Stimulated activated effector memory CD8-positive, alpha-beta T cell treated with anti-CD3 and anti-CD28 coated beads, Interleukin-12 subunit alpha, Interleukin-12 subunit beta, amount 100 ng/mL, for 72 hours (primary cell): Measurements from ENCODE around the gene TMEM220.
"Not testable (repeated sequence)": the region's sequence is repeated elsewhere in the genome, so short reads cannot be mapped to it uniquely, and the experiment has no call there.

Experiments
- ATAC-seq: fragments of 150-1000 bp; cut with Tn5 transposase; 2 replicates; pipeline ENCODE4 v1.10.0; 2021
- DNase-seq, 2 donors: peaks; one replicate each; pipeline ENCODE4 v3.0.0; 2021 to 2022; ENCODE audit warnings: low spot score in 2 of 2
- H3K27ac Mint-ChIP-seq: one replicate; pipeline ENCODE4 v1.8.0; 2022; ENCODE audit warnings: mild to moderate bottlenecking, mixed read lengths
- H3K36me3 Mint-ChIP-seq: one replicate; pipeline ENCODE4 v1.8.0; 2022; ENCODE audit warnings: mild to moderate bottlenecking, mixed read lengths
- H3K4me1 Mint-ChIP-seq: one replicate; pipeline ENCODE4 v1.8.0; 2022; ENCODE audit warnings: mixed read lengths
- H3K4me3 Mint-ChIP-seq: one replicate; pipeline ENCODE4 v1.8.0; 2022; ENCODE audit warnings: mild to moderate bottlenecking, mixed read lengths
- H3K9me3 Mint-ChIP-seq: one replicate; pipeline ENCODE4 v1.8.0; 2022; ENCODE audit warnings: mixed read lengths

TMEM220 gene

GRCh38 chr17:10724546-10725195, 5.2 kb downstream of the TMEM220 start:
- peaks cover 10% of the 10 kb centered on the region for H3K4me1 Mint-ChIP-seq
- H3K4me3 Mint-ChIP-seq = no peak overlapping the region
- no peaks in the 10 kb centered on the region for H3K9me3 Mint-ChIP-seq
- no peaks in the 10 kb centered on the region for H3K36me3 Mint-ChIP-seq
- DNase-seq (no peak), ATAC-seq (no peak)
- H3K27ac Mint-ChIP-seq = no peak overlapping the region

- no peak for DNase-seq
- Mint-ChIP-seq H3K4me3 (no peak overlapping the region), H3K4me1 (no peaks in the 10 kb centered on the region), H3K9me3 (no peaks in the 10 kb centered on the region), H3K36me3 (no peaks in the 10 kb centered on the region), H3K27ac (no peak overlapping the region)
- ATAC-seq = no peak
These were observed 11.3 kb downstream of the TMEM220 start for GRCh38 chr17:10718547-10718946.

GRCh38 chr17:10716218-10716617, 13.6 kb downstream of the TMEM220 start:
- no peaks in the 10 kb centered on the region for H3K4me1 Mint-ChIP-seq
- H3K9me3 Mint-ChIP-seq = no peaks in the 10 kb centered on the region
- DNase-seq (no peak), ATAC-seq (no peak)
- no peak overlapping the region for H3K4me3 Mint-ChIP-seq
- peaks cover 16% of the 10 kb centered on the region for H3K36me3 Mint-ChIP-seq
- H3K27ac Mint-ChIP-seq = no peak overlapping the region

DNA sequence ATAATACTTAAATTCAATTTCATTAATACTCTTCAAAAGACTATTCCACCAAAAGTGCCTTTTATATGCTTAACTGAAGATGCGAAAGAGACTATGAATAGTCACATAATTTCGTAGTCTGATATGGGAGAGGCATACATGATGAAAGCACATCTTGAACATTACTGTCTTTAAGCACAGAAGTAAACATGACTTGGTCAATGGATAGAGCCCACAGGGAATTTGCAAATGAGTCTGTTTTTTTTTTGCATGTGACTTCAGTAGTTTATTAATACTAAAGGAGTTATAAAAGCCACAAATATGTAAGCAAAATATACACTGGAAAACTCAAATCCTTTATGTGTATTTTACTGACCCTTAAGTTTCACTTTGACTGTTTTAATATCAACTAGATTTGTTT, 16.5 kb downstream of the TMEM220 start:
- Mint-ChIP-seq H3K27ac (no peak overlapping the region), H3K4me1 (no peaks in the 10 kb centered on the region), H3K9me3 (no peaks in the 10 kb centered on the region), H3K4me3 (no peak overlapping the region), H3K36me3 (peaks cover 42% of the 10 kb centered on the region)
- no peak for DNase-seq
- no peak for ATAC-seq

GRCh38 chr17:10705727-10706126, 24.1 kb downstream of the TMEM220 start:
- no peak overlapping the region for H3K4me3 Mint-ChIP-seq
- DNase-seq = no peak
- H3K9me3 Mint-ChIP-seq = no peaks in the 10 kb centered on the region
- peak overlapping the region; percentile 6 for H3K27ac Mint-ChIP-seq
- peaks cover 13% of the 10 kb centered on the region for H3K4me1 Mint-ChIP-seq
- H3K36me3 Mint-ChIP-seq = peaks cover 59% of the 10 kb centered on the region
- no peak for ATAC-seq

GRCh38 chr17:10702574-10702973, 27.2 kb downstream of the TMEM220 start:
- peaks cover 30% of the 10 kb centered on the region for H3K4me1 Mint-ChIP-seq
- DNase-seq (no peak), ATAC-seq (no peak)
- H3K9me3 Mint-ChIP-seq = no peaks in the 10 kb centered on the region
- no peak overlapping the region for H3K4me3 Mint-ChIP-seq
- peaks cover 39% of the 10 kb centered on the region for H3K36me3 Mint-ChIP-seq
- no peak overlapping the region for H3K27ac Mint-ChIP-seq

GRCh38 chr17:10699856-10700255, 30.0 kb downstream of the TMEM220 start:
- DNase-seq (no peak), ATAC-seq (no peak)
- H3K9me3 Mint-ChIP-seq = no peaks in the 10 kb centered on the region
- peaks cover 27% of the 10 kb centered on the region for H3K4me1 Mint-ChIP-seq
- peak overlapping the region; percentile 66 for H3K27ac Mint-ChIP-seq
- peaks cover 28% of the 10 kb centered on the region for H3K36me3 Mint-ChIP-seq
- H3K4me3 Mint-ChIP-seq = peak overlapping the region; percentile 17

GRCh38 chr17:10698096-10698818, 31.6 kb downstream of the TMEM220 start:
- H3K9me3 Mint-ChIP-seq = no peaks in the 10 kb centered on the region
- H3K4me3 Mint-ChIP-seq = peak overlapping the region; percentile 84
- peaks cover 36% of the 10 kb centered on the region for H3K4me1 Mint-ChIP-seq
- H3K36me3 Mint-ChIP-seq = peaks cover 42% of the 10 kb centered on the region
- no peak for DNase-seq
- peak overlapping the region; percentile 94 for H3K27ac Mint-ChIP-seq
- no peak for ATAC-seq

GRCh38 chr17:10697092-10698081, 32.4 kb downstream of the TMEM220 start, which contains the start of the genes ADPRM and SCO1:
Gene ADPRM (plus strand): TSS chr17:10697594. CDS start chr17:10704927, 7,333 bp downstream.
Gene SCO1 (minus strand): TSS chr17:10697533. CDS start chr17:10697507, 26 bp downstream.
- Mint-ChIP-seq H3K4me1 (peaks cover 36% of the 10 kb centered on the region), H3K9me3 (no peaks in the 10 kb centered on the region), H3K36me3 (peaks cover 50% of the 10 kb centered on the region), H3K27ac (peak within 1 kb of the TSS; percentile 94), H3K4me3 (peak within 1 kb of the TSS; percentile 84)
- DNase-seq = peak; percentile 79 to 92
- ATAC-seq = peak; percentile 98

DNA sequence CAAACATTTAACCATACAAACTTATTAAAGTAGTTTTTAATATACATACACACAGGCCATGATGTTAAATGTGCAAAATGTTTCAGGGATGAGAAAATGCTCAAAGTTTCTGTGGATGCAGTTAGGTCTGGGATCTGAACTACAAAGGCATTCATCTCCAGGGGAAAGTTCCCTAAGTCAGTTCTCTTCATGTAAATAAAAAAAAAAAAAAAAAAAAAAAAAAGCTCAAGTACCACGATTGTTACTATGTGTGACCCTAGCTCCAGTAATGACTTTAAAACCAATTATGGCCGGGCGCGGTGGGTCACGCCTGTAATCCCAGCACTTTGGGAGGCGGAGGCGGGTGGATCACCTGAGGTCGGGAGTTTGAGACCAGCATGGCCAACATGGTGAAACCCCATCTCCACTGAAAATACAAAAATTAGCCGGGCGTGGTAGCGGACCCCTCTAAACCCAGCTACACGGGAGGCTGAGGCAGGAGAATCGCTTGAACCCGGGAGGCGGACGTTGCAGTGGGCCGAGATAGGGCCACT, 33.9 kb downstream of the TMEM220 start:
- Mint-ChIP-seq H3K4me3 (peak overlapping the region; percentile 84), H3K27ac (peak overlapping the region; percentile 94), H3K4me1 (peaks cover 35% of the 10 kb centered on the region), H3K36me3 (peaks cover 65% of the 10 kb centered on the region)
- ATAC-seq, DNase-seq, H3K9me3 Mint-ChIP-seq: not testable (repeated sequence)

DNA sequence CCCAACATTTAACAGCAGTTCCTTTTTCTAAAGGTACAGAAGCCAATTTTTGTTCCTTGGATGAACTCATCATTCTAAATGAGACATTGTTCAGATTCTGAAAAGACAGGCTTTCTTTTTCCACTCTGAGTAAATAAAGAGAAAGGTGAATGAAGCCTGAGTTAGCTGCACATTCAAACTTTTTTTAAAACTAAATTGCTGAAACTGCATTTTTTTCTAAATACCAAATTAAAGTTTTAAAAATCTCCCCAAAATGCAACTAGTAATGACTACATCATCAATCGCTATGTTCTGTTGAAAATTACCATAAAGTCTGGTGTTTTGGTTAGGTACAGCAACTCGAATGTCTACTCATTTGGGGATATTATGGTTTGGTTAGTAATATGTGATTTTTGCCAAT, 42.3 kb downstream of the TMEM220 start:
- Mint-ChIP-seq H3K4me3 (no peak overlapping the region), H3K9me3 (no peaks in the 10 kb centered on the region), H3K36me3 (peaks cover 100% of the 10 kb centered on the region), H3K4me1 (peaks cover 20% of the 10 kb centered on the region), H3K27ac (no peak overlapping the region)
- ATAC-seq = peak; percentile 69
- DNase-seq = no peak

- no peak for ATAC-seq
These were observed 46.0 kb downstream of the TMEM220 start for GRCh38 chr17:10683853-10684252.

DNA sequence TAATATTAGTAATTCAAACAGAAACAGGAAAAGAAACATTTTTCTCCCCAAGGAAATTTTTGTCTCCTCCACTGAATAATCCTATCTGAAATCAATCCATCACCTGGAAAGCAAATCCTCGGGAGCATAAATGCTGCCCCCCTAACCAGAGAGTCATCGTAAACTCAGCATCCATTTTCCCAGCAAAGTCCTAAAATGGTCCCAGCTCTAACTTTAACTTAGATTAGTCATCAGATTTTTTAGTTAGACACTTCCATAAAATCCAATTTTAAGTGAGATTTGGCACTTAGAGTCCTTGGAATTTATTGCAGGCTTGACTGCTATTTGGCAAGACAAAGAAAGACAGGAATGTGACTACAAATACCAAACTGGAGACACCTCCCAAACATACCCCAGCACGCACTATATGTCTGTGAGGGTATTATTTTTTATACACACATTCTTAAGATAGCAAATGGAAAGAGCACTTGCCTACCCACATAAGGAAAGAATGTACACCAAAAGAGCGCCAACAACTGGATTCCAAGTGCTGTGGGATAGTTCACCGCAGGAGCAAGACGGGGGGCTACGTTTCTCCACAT, 47.9 kb downstream of the TMEM220 start:
- no peak overlapping the region for H3K27ac Mint-ChIP-seq
- H3K4me1 Mint-ChIP-seq = no peaks in the 10 kb centered on the region
- H3K9me3 Mint-ChIP-seq = no peaks in the 10 kb centered on the region
- peaks cover 98% of the 10 kb centered on the region for H3K36me3 Mint-ChIP-seq
- no peak overlapping the region for H3K4me3 Mint-ChIP-seq
- no peak for ATAC-seq
- no peak for DNase-seq

More at GRCh38 chr17:10683853-10684252, 46.0 kb downstream of the TMEM220 start:
- Mint-ChIP-seq H3K4me3 (no peak overlapping the region), H3K9me3 (no peaks in the 10 kb centered on the region), H3K36me3 (peaks cover 100% of the 10 kb centered on the region), H3K27ac (no peak overlapping the region), H3K4me1 (peaks cover 5% of the 10 kb centered on the region)
- DNase-seq = no peak

GRCh38 chr17:10674704-10675103, 55.1 kb downstream of the TMEM220 start:
- Mint-ChIP-seq H3K4me3 (no peak overlapping the region), H3K4me1 (no peaks in the 10 kb centered on the region), H3K36me3 (peaks cover 54% of the 10 kb centered on the region), H3K9me3 (no peaks in the 10 kb centered on the region), H3K27ac (no peak overlapping the region)
- no peak for ATAC-seq
- no peak for DNase-seq
